Left kidney (tissue), 1 donor: ENCODE results near the gene ACOT9. TPM values are rescaled to one million over a fixed set of nuclear protein-coding genes. Genes with fewer than 3 reads are reported as not detected.

Experiments used
- polyA plus RNA-seq: library from polyadenylated mRNA; unstranded; fragments of 120-200 nt; gene quantifications from one replicate; pipeline ENCODE4 v1.2.1, GENCODE V29; 2013; ENCODE audit not compliant: insufficient read length

Gene ACOT9
- polyA plus RNA-seq, 1 donor: 42.2 TPM

Other genes with a start within 250 kb of the ACOT9 start
- 113 TPM for gene PRDX4, start 75.8 kb downstream of the ACOT9 start, polyA plus RNA-seq
- 248 TPM for gene SAT1, start 39.9 kb upstream of the ACOT9 start, polyA plus RNA-seq
- gene APOO, start 164.7 kb upstream of the ACOT9 start, polyA plus RNA-seq: 40.7 TPM
- gene CXorf58, start 164.7 kb upstream of the ACOT9 start, polyA plus RNA-seq: 0.43 TPM